Testis (tissue), 3 donors: ENCODE measurements around the gene MAGOH. TPM values are rescaled to one million over a fixed set of nuclear protein-coding genes. Genes with fewer than 3 reads are reported as not detected.
"Not testable (repeated sequence)": the region's sequence is repeated elsewhere in the genome, so short reads cannot be mapped to it uniquely, and the experiment has no call there.

Experiments used
- DNase-seq: peaks from one replicate; pipeline ENCODE4 v3.0.0-alpha.2; 2019
- H3K27ac ChIP-seq, 2 donors: fragments of 200-600 bp; sonication (generic); one replicate each; pipeline ENCODE4 v1.5.1; 2019
- H3K27me3 ChIP-seq: fragments of 200-600 bp; sonication (generic); one replicate; pipeline ENCODE4 v1.5.1; 2019
- H3K36me3 ChIP-seq: fragments of 200-600 bp; sonication (generic); one replicate; pipeline ENCODE4 v1.5.1; 2017; ENCODE audit warnings: low read depth; ENCODE audit errors: missing control alignments
- H3K4me1 ChIP-seq: fragments of 200-600 bp; sonication (generic); one replicate; pipeline ENCODE4 v1.5.1; 2019
- H3K4me3 ChIP-seq, 2 donors: fragments of 200-600 bp; sonication (generic); one replicate each; pipeline ENCODE4 v1.5.1; 2017 to 2019
- H3K9me3 ChIP-seq: fragments of 200-600 bp; sonication (generic); one replicate; pipeline ENCODE4 v1.5.1; 2017
- CTCF ChIP-seq, 3 experiments: fragments of 450-650 bp in 2 of 3; fragments of 200-600 bp in 1 of 3; sonication (generic) in 1 of 3; IDR thresholded peaks; one replicate each; pipeline ENCODE4 v1.5.1; 2016 to 2019; ENCODE audit warnings: antibody characterized with exemption in 3 of 3, mild to moderate bottlenecking in 2 of 3, moderate library complexity in 1 of 3
- POLR2A ChIP-seq: fragments of 450-650 bp; IDR thresholded peaks from one replicate; pipeline ENCODE4 v1.6.1; 2017; ENCODE audit warnings: antibody characterized with exemption, mild to moderate bottlenecking, moderate library complexity
- WGBS, 2 donors: methylation state at CpG; one replicate each; pipeline ENCODE4 v1.1.5; 2018; 5-methylcytosine and 5-hydroxymethylcytosine counted together
- intact Hi-C: fragments of 100-400 bp; cut with DNase I; formaldehyde crosslinking; loops from one replicate; pipeline ENCODE4 v1.15.1; 2023; ENCODE audit warnings: low total_unique reads
- polyA plus RNA-seq: library from polyadenylated mRNA; stranded (reverse); fragments of 350-450 nt; fragmentation: Illumina TruSeq; extraction: RNeasy Lipid Tissue Mini Kit (QIAGEN cat#74804); gene quantifications from one replicate; pipeline ENCODE4 v1.2.3, GENCODE V29; 2014; ENCODE audit warnings: low read depth, low replicate concordance; ENCODE audit not compliant: insufficient read depth
- total RNA-seq, 2 donors: library from RNA; depleted of rRNA; stranded (reverse); fragments of >200 nt; gene quantifications; one replicate each; pipeline ENCODE4 v1.2.3, GENCODE V29; 2016

Gene MAGOH
- total and polyA plus RNA-seq, 3 donors from 2014 or later: 32.0 to 50.0 (median 39.1) TPM

GRCh38 chr1:53284224-53285020 is 46.1 kb upstream of the MAGOH start:
- TF ChIP-seq POLR2A: no peak
- no peak for TF ChIP-seq CTCF (IDR thresholded peaks at IDR 0.05)
- Histone ChIP-seq H3K27me3 (no peaks in the 10 kb centered on the region), H3K36me3 (no peaks in the 10 kb centered on the region), H3K4me3 (no peak overlapping the region), H3K27ac (no peak overlapping the region), H3K4me1 (peaks cover 4% of the 10 kb centered on the region), H3K9me3 (no peaks in the 10 kb centered on the region)
- intact Hi-C loops: loop anchor here (5.0 kb wide), 1 partner anchor 108 kb away; no protein-coding TSS in a partner anchor
- no peak for DNase-seq
- WGBS, 2 donors: 98 to 99% methylated on average over 7 to 8 of the region's 8 CpGs

- not testable (repeated sequence) for H3K27me3 ChIP-seq, H3K4me3 ChIP-seq, H3K36me3 ChIP-seq, H3K9me3 ChIP-seq, H3K27ac ChIP-seq, DNase-seq, H3K4me1 ChIP-seq
- WGBS, 2 donors: 96 to 97% methylated on average over 12 of the region's 12 CpGs
- intact Hi-C loops: loop anchor here (5.0 kb wide), 1 partner anchor 109 kb away; no protein-coding TSS in a partner anchor
Measured at GRCh38 chr1:53283156-53283555, 44.8 kb upstream of the MAGOH start.

DNA sequence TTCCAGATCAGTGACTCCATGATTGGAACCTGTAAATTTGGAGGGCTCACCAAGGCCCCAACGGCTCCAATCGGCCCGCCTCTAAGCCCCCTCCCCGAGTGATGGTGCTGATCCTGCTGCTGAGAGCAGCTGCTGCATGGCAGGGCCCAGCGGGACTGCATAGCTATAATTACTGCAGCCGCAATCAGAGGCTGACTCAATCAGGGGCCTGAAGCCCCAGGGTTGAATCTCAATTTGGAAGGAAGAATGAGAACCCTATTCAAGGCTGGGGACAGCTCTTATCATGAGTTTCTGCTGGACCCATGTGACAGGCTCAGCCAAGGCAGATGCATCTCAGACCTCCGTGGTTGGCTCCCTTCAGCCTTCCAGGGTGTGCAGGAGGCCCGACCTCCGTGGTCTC is 42.8 kb upstream of the MAGOH start:
- H3K4me1 ChIP-seq: no peaks in the 10 kb centered on the region
- TF ChIP-seq CTCF (IDR thresholded peaks at IDR 0.05): no peak
- TF ChIP-seq POLR2A: no peak
- WGBS, 2 donors: 87 to 96% methylated on average over 5 to 9 of the region's 9 CpGs
- intact Hi-C loops: loop anchor here (5.0 kb wide), 1 partner anchor 111 kb away; no protein-coding TSS in a partner anchor
- DNase-seq: no peak
- no peaks in the 10 kb centered on the region for H3K27me3 ChIP-seq
- no peak overlapping the region for H3K27ac ChIP-seq
- no peak overlapping the region for H3K4me3 ChIP-seq
- no peaks in the 10 kb centered on the region for H3K9me3 ChIP-seq
- H3K36me3 ChIP-seq: no peaks in the 10 kb centered on the region

- Histone ChIP-seq H3K9me3 (no peaks in the 10 kb centered on the region), H3K36me3 (no peaks in the 10 kb centered on the region), H3K27me3 (no peaks in the 10 kb centered on the region), H3K4me1 (no peaks in the 10 kb centered on the region), H3K4me3 (no peak overlapping the region), H3K27ac (no peak overlapping the region)
- 88 to 94% methylated on average over 5 to 8 of the region's 8 CpGs for WGBS, 2 donors
- no peak for DNase-seq
- TF ChIP-seq POLR2A (no peak), CTCF (IDR thresholded peaks at IDR 0.05) (no peak)
- intact Hi-C loops: loop anchor here (5.0 kb wide), 1 partner anchor 112 kb away; no protein-coding TSS in a partner anchor
Measured at GRCh38 chr1:53280496-53280895, 42.2 kb upstream of the MAGOH start.

- Histone ChIP-seq H3K27me3 (no peaks in the 10 kb centered on the region), H3K27ac (no peak overlapping the region), H3K4me1 (no peaks in the 10 kb centered on the region), H3K9me3 (no peaks in the 10 kb centered on the region), H3K4me3 (no peak overlapping the region), H3K36me3 (no peaks in the 10 kb centered on the region)
- intact Hi-C loops: loop anchor here (5.0 kb wide), 1 partner anchor 113 kb away; no protein-coding TSS in a partner anchor
- no peak for DNase-seq
- 70 to 89% methylated on average over 10 to 14 of the region's 14 CpGs for WGBS, 2 donors
- no peak for TF ChIP-seq CTCF (IDR thresholded peaks at IDR 0.05)
- TF ChIP-seq POLR2A: no peak
Measured at GRCh38 chr1:53279296-53280200, 41.2 kb upstream of the MAGOH start.
